OCI-LY7 (cell line): Measurements from ENCODE around the gene ATL2.

Experiments
- EZH2phosphoT487 ChIP-seq: fragments of 200-600 bp; sonication (generic); IDR thresholded peaks from 2 replicates; pipeline ENCODE4 v1.6.1; 2018; ENCODE audit warnings: low read depth, borderline replicate concordance, mild to moderate bottlenecking, mixed run types, antibody characterized with exemption, low read length, moderate library complexity, mixed read lengths
- TF ChIP-seq, protein P1 (sequence below): fragments of 200-600 bp; sonication (generic); conservative IDR thresholded peaks from 2 replicates; pipeline ENCODE4 v1.5.1; 2014; ENCODE audit warnings: mild to moderate bottlenecking, antibody characterized with exemption, low read length, moderate library complexity, mixed read lengths

- TF ChIP-seq, protein P1, sequence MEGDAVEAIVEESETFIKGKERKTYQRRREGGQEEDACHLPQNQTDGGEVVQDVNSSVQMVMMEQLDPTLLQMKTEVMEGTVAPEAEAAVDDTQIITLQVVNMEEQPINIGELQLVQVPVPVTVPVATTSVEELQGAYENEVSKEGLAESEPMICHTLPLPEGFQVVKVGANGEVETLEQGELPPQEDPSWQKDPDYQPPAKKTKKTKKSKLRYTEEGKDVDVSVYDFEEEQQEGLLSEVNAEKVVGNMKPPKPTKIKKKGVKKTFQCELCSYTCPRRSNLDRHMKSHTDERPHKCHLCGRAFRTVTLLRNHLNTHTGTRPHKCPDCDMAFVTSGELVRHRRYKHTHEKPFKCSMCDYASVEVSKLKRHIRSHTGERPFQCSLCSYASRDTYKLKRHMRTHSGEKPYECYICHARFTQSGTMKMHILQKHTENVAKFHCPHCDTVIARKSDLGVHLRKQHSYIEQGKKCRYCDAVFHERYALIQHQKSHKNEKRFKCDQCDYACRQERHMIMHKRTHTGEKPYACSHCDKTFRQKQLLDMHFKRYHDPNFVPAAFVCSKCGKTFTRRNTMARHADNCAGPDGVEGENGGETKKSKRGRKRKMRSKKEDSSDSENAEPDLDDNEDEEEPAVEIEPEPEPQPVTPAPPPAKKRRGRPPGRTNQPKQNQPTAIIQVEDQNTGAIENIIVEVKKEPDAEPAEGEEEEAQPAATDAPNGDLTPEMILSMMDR = no peak
- no peak for TF ChIP-seq EZH2phosphoT487
These were observed 31.6 kb downstream of the ATL2 start for GRCh38 chr2:38345323-38346038.
